GM08714 (cell line): ENCODE measurements around the gene SGPL1.
"Not testable (repeated sequence)": the region's sequence is repeated elsewhere in the genome, so short reads cannot be mapped to it uniquely, and the experiment has no call there.

Experiments
- H3K4me3 ChIP-seq: fragments of 200-500 bp; sonication (Bioruptor generic); 2 replicates; pipeline ENCODE4 v1.5.1; 2014; ENCODE audit warnings: mild to moderate bottlenecking, low read length, inconsistent platforms
- ZNF274 ChIP-seq: IDR thresholded peaks from 2 replicates; pipeline ENCODE4 v1.6.1; 2012; ENCODE audit warnings: mild to moderate bottlenecking, low read depth, low read length

Gene SGPL1

DNA sequence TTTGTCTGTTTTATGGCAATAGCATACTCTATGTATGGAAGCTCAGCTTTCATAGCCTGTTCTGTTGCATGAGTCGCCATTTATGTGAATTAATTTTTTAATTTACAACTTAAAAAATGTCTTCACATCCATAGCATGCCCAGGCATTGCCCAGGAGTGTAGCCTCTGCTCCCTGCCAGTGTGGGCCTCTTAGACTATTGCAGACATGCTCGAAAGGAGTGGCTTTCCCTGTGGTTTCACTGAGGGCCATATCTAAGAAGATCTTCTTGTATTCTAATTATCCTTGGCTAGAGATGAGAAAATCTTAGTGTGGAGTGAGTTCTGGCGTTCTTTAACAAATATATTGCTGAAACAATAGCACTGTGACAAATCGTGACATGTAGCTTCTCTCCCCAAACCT lies 37.3 kb downstream of the SGPL1 start:
- H3K4me3 ChIP-seq: no peak overlapping the region
- no peak for TF ChIP-seq ZNF274

DNA sequence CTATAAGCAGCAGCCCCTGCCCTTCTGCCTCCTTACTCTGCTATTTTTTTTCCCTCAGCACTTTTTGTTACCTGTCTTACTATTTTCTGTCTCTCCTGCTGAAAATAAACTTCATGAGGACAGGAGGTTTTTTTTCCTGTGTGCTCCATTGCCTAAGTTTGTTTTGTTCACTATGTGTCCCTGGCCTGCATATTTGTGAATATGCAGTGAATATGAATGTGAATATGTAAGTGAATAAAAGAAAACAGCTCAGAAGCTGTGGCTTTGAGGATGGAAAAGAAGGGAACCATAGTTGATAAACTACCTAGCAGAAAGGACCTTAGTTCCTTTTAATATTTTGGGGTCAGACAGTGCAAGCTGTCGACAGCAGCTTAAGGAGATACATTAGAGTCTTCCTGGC lies 37.7 kb downstream of the SGPL1 start:
- no peak for TF ChIP-seq ZNF274
- H3K4me3 ChIP-seq: no peak overlapping the region

DNA sequence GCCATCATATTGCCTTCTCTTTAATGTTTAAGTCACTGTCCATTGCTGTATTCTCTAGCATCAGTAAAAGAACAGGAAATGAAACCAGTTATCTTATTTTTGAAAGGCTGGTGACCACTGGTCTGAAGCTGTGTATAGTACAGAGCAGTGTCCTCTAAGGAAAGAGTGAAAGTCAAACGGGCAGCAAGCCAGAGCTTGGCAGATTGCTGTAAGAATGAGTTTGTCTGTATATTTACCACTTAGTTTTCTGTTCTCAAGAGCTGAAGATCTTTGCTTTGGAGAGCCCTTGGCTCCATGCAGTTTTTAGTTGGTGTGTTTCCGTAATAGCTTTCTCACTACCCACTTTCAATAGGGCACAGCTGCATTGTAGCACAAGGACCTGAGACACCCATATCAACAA lies 40.7 kb downstream of the SGPL1 start:
- H3K4me3 ChIP-seq: no peak overlapping the region; the same call in 1 of the 2 replicates
- TF ChIP-seq ZNF274: no peak

DNA sequence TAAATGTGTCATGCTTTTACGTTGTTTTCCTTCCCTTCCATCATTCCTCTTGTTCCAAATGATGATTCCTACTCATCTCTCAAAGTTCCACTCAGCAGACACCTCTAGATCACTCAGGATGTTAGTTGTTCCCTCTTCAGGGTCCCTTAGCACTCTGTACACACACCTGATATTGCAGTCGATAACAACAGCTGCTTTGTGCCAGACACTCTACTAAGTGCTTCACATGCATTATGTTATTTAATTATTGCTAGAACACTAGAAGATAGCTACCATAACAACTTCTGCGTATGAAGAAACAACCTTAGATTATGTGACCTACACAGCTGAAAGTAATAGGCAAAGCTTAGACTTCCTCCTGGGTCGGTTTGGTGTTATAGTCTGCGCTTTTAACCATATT lies 43.0 kb downstream of the SGPL1 start:
- H3K4me3 ChIP-seq: no peak overlapping the region
- no peak for TF ChIP-seq ZNF274

DNA sequence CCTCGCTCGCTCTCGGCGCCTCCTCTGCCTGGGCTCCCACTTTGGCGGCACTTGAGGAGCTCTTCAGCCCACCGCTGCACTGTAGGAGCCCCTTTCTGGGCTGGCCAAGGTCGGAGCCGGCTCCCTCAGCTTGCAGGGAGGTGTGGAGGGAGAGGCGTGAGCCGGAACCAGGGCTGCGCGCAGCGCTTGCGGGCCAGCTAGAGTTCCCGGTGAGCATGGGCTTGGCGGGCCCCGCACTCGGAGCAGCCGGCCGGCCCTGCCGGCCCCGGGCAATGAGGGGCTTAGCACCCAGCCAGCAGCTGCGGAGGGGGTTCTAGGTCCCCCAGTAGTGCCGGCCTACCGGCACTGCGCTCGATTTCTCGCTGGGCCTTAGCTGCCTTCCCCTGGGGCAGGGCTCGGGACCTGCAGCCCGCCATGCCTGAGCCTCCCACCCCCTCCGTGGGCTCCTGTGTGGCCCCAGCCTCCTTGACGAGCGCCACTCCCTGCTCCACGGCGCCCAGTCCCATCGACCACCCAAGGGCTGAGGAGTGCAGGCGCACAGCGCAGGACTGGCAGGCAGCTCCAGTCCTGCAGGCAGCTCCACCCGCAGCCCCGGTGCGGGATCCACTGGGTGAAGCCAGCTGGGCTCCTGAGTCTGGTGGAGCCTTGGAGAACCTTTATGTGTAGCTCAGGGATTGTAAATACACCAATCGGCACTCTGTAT lies 45.9 kb downstream of the SGPL1 start:
- H3K4me3 ChIP-seq: not testable (repeated sequence)

DNA sequence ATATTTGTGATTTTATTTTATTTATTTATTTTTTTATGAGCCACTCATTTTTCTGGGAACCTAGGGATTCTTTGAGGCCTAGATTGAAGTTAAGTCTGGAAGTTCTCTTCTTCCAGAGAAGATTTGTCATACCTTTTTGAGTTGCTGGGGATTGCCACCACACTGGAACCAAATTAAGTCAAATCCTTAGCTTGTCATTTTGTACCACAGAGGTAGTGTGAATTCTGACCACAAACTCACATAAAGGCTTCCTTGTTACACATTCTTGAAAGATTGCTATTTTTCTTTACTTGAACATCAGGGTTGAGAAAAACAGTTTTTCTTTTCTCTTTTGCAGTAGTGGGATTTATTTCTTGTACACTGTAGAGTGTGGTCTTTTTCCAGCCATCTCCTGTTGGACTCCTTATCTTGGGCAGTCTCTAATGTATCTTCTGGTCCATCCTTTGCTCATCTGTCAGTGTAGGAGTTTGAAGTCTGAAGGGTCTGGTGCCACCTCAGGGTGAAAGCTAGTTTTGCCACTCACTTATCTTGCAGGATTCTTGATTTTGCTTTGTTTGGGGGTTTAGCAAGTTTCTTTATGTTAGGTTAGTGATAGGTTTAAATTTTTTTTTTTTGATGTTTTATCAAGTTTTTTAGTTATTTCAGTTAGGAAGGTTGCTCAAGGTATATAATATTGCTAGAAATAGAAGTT lies 47.9 kb downstream of the SGPL1 start:
- TF ChIP-seq ZNF274: no peak
- H3K4me3 ChIP-seq: no peak overlapping the region

DNA sequence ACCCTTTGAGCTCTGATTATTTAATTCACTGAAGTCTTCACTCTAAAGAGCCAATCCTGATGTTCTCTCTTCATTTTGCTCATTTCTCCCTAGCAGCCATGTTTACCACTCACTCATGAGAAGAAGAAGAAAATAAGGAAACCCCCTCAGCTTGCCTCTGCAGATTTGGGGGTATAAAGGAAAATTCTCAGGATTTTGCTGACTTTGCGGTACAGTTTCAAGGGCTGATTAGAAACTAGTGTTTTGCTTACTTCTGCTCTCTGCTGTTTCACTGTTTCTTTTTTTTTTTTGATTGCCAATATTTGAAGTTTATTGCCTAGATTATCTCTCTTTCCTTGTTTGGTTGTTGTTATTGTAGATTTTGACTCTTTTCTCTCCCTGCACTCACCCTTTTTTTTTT lies 49.2 kb downstream of the SGPL1 start:
- no peak for TF ChIP-seq ZNF274
- no peak overlapping the region for H3K4me3 ChIP-seq

DNA sequence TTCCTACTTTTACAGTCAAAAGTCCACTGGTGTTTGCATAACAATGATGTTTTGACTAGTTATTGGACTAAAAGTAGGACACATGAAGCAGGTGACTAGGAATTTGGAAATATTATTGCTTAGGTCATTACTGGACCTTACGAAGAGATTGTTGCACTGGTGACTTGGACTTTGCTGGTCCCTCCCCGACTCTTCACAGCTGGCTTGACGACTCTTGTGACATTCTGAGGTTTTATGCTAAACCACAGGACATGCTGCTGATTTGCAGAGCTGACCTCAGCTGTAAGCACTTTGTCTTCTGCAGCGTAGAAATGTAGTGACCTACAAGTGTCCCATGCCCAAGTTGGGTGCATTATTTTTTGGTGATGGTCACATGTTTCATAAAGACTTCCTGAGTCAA lies 50.7 kb downstream of the SGPL1 start:
- H3K4me3 ChIP-seq: no peak overlapping the region
- TF ChIP-seq ZNF274: no peak

DNA sequence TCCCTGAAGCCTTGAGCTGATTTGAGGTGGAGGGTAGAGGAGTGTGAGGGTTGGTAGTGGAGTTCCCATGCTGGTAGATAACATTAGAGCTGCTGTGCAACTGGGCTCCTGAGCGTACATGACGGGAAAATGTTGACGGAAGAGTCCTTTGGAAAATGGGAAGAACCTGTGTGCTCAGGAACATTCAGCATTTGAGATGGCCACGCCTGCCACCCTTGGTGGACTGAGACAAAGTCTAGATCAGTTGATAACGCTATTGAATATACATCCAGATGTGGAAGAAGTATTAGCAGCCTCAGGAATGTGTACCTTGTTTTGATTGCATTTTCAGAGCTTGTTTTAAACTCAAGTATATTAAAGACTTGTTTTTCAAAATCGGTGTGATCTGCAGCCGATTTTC lies 56.5 kb downstream of the SGPL1 start:
- no peak for TF ChIP-seq ZNF274

DNA sequence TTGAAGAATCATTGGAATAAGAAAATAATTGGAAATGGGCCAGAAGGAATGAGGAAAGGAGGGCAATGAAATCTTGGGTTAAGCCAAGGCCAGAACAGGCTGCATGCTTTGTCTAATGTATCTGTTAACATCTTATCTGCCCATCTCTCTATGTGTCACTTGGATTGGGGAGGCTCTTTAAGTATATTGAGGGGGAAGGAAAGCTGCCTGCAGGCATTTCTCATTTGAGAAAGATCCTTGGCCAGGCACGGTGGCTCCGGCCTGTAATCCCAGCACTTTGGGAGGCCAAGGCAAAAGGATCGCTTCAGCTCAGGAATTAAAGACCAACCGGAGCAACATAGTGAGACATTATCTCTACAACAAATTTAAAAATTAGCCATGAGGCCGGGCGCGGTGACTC lies 58.3 kb downstream of the SGPL1 start:
- no peak for TF ChIP-seq ZNF274
- no peak overlapping the region for H3K4me3 ChIP-seq

More for the DNA sequence above, 56.5 kb downstream of the SGPL1 start:
- H3K4me3 ChIP-seq: no peak overlapping the region

DNA sequence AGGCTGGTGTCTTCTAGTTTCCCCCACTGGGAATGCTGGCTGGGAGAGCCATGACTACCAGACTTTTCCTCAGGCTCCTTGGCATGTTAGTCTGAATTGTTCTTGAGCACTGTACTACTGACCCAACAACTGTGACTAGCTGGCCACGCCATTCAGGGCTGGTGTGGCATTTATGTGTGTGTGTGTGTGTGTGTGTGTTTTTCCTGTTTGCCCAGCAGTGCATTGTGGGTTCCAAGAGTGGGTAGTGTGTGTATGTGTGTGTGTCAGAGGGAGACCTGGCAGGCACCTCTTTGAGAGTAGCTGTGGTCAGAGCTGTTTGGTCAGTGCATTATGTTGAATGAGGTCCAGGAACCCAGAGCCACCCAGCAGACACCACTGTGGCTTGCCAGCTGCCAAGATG lies 63.5 kb downstream of the SGPL1 start:
- no peak for TF ChIP-seq ZNF274
- H3K4me3 ChIP-seq: no peak overlapping the region

DNA sequence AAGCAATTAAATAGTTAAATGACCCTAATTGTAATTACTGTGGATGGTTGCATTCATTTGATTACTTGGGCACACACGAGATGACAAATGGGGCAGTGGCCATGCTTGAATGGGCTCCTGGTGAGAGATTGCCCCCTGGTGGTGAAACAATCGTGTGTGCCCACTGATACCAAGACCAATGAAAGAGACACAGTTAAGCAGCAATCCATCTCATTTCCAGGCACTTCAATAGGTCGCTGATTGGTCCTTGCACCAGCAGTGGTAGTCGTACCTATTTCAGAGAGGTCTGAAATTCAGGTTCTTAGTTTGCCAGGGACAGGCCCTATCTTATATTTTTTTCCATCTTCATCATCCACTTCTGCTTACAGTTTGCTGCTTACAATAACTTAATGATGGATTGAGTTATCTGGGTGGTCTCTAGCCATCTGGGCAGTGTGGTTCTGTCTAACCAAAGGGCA lies 64.4 kb downstream of the SGPL1 start:
- no peak overlapping the region for H3K4me3 ChIP-seq
- no peak for TF ChIP-seq ZNF274

DNA sequence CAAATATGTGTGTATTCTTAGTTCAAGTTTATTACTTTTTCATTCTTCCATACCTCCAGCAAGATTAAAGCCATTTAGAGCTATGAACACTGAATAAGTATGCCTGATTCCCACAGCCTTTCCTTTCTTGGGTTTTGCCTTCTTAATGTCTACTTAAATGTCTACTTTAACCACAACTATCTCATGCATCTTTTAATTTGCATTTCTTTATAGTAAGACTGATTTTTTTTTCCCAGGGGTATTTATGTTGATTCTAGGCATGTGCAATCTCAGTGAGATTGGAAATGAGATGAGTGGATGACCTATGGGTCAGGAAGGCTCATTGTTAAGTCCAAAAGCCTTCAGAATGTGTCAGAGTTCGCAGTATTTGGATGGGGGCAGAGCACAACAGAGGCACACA lies 69.0 kb downstream of the SGPL1 start:
- no peak overlapping the region for H3K4me3 ChIP-seq
- TF ChIP-seq ZNF274: no peak

DNA sequence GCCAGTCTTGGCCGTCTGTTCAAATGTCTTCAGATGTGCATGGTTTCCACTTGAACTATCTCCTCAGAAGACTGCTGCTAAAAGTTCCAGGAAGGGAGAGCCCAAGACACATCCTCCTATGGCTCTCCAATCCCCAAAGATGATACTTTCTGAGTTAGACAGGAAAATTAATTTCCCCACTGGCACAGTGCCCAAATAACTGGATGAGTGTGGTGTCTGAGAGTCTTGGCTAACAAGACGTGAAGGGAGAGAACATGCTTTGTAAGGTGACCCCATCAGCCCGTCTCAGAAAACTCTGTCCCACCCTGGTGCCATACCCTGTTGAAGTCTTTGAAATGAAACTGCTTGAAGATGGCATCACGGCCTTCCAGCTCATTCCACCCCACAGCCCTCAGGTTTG lies 69.7 kb downstream of the SGPL1 start:
- H3K4me3 ChIP-seq: no peak overlapping the region
- no peak for TF ChIP-seq ZNF274
